ES-I3 (cell line): Measurements from ENCODE around the gene NCOR2.

Experiments used
- H3K36me3 ChIP-seq: 2 replicates; pipeline ENCODE4 v1.6.1; 2013; ENCODE audit warnings: mild to moderate bottlenecking, low read length, control low read depth, moderate library complexity; ENCODE audit not compliant: insufficient read depth
- H3K4me1 ChIP-seq: 2 replicates; pipeline ENCODE4 v1.6.1; 2013; ENCODE audit warnings: mild to moderate bottlenecking, control low read depth, low read length; ENCODE audit not compliant: insufficient read depth
- H3K9ac ChIP-seq: 2 replicates; pipeline ENCODE4 v1.6.1; 2013; ENCODE audit warnings: low read depth, mild to moderate bottlenecking, low read length, moderate library complexity
- H3K9me3 ChIP-seq: 2 replicates; pipeline ENCODE4 v1.6.1; 2013; ENCODE audit warnings: mild to moderate bottlenecking, low read length, moderate library complexity; ENCODE audit not compliant: control insufficient read depth, insufficient read depth

Gene NCOR2

GRCh38 chr12:124605883-124606774 is 38.7 kb upstream of the NCOR2 start:
- Histone ChIP-seq H3K9ac (no peak overlapping the region), H3K36me3 (no peaks in the 10 kb centered on the region; the same call in 1 of the 2 replicates), H3K9me3 (no peaks in the 10 kb centered on the region), H3K4me1 (peaks cover 5% of the 10 kb centered on the region; the same call in 1 of the 2 replicates)

- Histone ChIP-seq H3K4me1 (peaks cover 5% of the 10 kb centered on the region; the same call in 1 of the 2 replicates), H3K9me3 (no peaks in the 10 kb centered on the region), H3K9ac (no peak overlapping the region), H3K36me3 (no peaks in the 10 kb centered on the region; the same call in 1 of the 2 replicates)
Measured at GRCh38 chr12:124605150-124605882, 37.9 kb upstream of the NCOR2 start.

GRCh38 chr12:124604264-124604680 is 36.9 kb upstream of the NCOR2 start:
- no peaks in the 10 kb centered on the region for H3K9me3 ChIP-seq
- no peak overlapping the region for H3K9ac ChIP-seq
- no peaks in the 10 kb centered on the region; the same call in 1 of the 2 replicates for H3K36me3 ChIP-seq
- peaks cover 2% of the 10 kb centered on the region; the same call in 1 of the 2 replicates for H3K4me1 ChIP-seq

GRCh38 chr12:124603831-124604251 is 36.4 kb upstream of the NCOR2 start:
- Histone ChIP-seq H3K9ac (no peak overlapping the region), H3K4me1 (no peaks in the 10 kb centered on the region; the same call in 1 of the 2 replicates), H3K36me3 (no peaks in the 10 kb centered on the region; the same call in 1 of the 2 replicates), H3K9me3 (no peaks in the 10 kb centered on the region)

GRCh38 chr12:124603100-124603541 is 35.7 kb upstream of the NCOR2 start:
- no peaks in the 10 kb centered on the region; the same call in 1 of the 2 replicates for H3K36me3 ChIP-seq
- H3K9ac ChIP-seq: no peak overlapping the region
- H3K4me1 ChIP-seq: no peaks in the 10 kb centered on the region
- no peaks in the 10 kb centered on the region for H3K9me3 ChIP-seq

GRCh38 chr12:124601706-124602105 is 34.3 kb upstream of the NCOR2 start:
- no peaks in the 10 kb centered on the region for H3K9me3 ChIP-seq
- no peaks in the 10 kb centered on the region for H3K4me1 ChIP-seq
- no peak overlapping the region for H3K9ac ChIP-seq
- no peaks in the 10 kb centered on the region; the same call in 1 of the 2 replicates for H3K36me3 ChIP-seq

- H3K9ac ChIP-seq: no peak overlapping the region
Measured at GRCh38 chr12:124599074-124599999, 31.9 kb upstream of the NCOR2 start.

GRCh38 chr12:124597041-124597440 is 29.6 kb upstream of the NCOR2 start:
- Histone ChIP-seq H3K36me3 (no peaks in the 10 kb centered on the region), H3K9me3 (no peaks in the 10 kb centered on the region), H3K9ac (no peak overlapping the region), H3K4me1 (no peaks in the 10 kb centered on the region)

More at GRCh38 chr12:124599074-124599999, 31.9 kb upstream of the NCOR2 start:
- Histone ChIP-seq H3K36me3 (no peaks in the 10 kb centered on the region), H3K9me3 (no peaks in the 10 kb centered on the region), H3K4me1 (no peaks in the 10 kb centered on the region)

GRCh38 chr12:124595444-124595843 is 28.0 kb upstream of the NCOR2 start:
- no peaks in the 10 kb centered on the region for H3K36me3 ChIP-seq
- no peak overlapping the region for H3K9ac ChIP-seq
- H3K9me3 ChIP-seq: no peaks in the 10 kb centered on the region
- no peaks in the 10 kb centered on the region for H3K4me1 ChIP-seq

GRCh38 chr12:124594851-124595250 is 27.4 kb upstream of the NCOR2 start:
- Histone ChIP-seq H3K9me3 (no peaks in the 10 kb centered on the region), H3K36me3 (no peaks in the 10 kb centered on the region), H3K9ac (no peak overlapping the region), H3K4me1 (no peaks in the 10 kb centered on the region)

GRCh38 chr12:124593851-124594401 is 26.5 kb upstream of the NCOR2 start:
- peaks cover 1% of the 10 kb centered on the region; the same call in 1 of the 2 replicates for H3K4me1 ChIP-seq
- no peaks in the 10 kb centered on the region for H3K36me3 ChIP-seq
- H3K9ac ChIP-seq: no peak overlapping the region
- no peaks in the 10 kb centered on the region for H3K9me3 ChIP-seq

- no peaks in the 10 kb centered on the region for H3K36me3 ChIP-seq
- no peak overlapping the region for H3K9ac ChIP-seq
- H3K9me3 ChIP-seq: no peaks in the 10 kb centered on the region
- peaks cover 5% of the 10 kb centered on the region; the same call in 1 of the 2 replicates for H3K4me1 ChIP-seq
Measured at GRCh38 chr12:124593176-124593575, 25.8 kb upstream of the NCOR2 start.

GRCh38 chr12:124592481-124593160 is 25.2 kb upstream of the NCOR2 start:
- no peak overlapping the region for H3K9ac ChIP-seq
- H3K36me3 ChIP-seq: no peaks in the 10 kb centered on the region
- peaks cover 5% of the 10 kb centered on the region; the same call in 1 of the 2 replicates for H3K4me1 ChIP-seq
- H3K9me3 ChIP-seq: no peaks in the 10 kb centered on the region
